GM10248 (cell line): ENCODE measurements around the gene TKT.

Experiments
- CTCF ChIA-PET: fragments of 300-600 bp; sonication (Branson Sonifier 250); formaldehyde crosslinking; extraction: SDS; loops from one replicate; lab custom pipeline; 2021; ENCODE audit warnings: antibody characterized with exemption; lab: Yijun Ruan, JAX
- POLR2A ChIA-PET: fragments of 350-650 bp; sonication (Branson Sonifier 250); formaldehyde crosslinking; extraction: SDS; loops from one replicate; lab custom pipeline; 2020; ENCODE audit warnings: antibody characterized with exemption; lab: Yijun Ruan, JAX
- DNase-seq: peaks from one replicate; pipeline ENCODE4 v3.0.0; 2012; ENCODE audit errors: extremely low spot score
- TF ChIP-seq, protein P1 (sequence below): IDR thresholded peaks from 2 replicates; pipeline ENCODE4 v1.5.1; 2012; ENCODE audit warnings: mild to moderate bottlenecking, low read depth; ENCODE audit errors: extremely low read depth, missing control alignments, control extremely low read depth

Gene TKT

GRCh38 chr3:53175613-53176540 lies 79.9 kb downstream of the TKT start:
- TF ChIP-seq, protein P1, sequence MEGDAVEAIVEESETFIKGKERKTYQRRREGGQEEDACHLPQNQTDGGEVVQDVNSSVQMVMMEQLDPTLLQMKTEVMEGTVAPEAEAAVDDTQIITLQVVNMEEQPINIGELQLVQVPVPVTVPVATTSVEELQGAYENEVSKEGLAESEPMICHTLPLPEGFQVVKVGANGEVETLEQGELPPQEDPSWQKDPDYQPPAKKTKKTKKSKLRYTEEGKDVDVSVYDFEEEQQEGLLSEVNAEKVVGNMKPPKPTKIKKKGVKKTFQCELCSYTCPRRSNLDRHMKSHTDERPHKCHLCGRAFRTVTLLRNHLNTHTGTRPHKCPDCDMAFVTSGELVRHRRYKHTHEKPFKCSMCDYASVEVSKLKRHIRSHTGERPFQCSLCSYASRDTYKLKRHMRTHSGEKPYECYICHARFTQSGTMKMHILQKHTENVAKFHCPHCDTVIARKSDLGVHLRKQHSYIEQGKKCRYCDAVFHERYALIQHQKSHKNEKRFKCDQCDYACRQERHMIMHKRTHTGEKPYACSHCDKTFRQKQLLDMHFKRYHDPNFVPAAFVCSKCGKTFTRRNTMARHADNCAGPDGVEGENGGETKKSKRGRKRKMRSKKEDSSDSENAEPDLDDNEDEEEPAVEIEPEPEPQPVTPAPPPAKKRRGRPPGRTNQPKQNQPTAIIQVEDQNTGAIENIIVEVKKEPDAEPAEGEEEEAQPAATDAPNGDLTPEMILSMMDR = no peak
- DNase-seq = no peak
- CTCF ChIA-PET = interaction anchor here (1.0 to 1.4 kb wide), 6 partner anchors 9 to 62 kb away, joined by 3 to 5 read pairs (median 4); partner anchors contain the start of gene PRKCD
- POLR2A ChIA-PET = no interaction called here
